Body of pancreas (tissue), 4 donors: ENCODE measurements around the gene MACROH2A2. TPM values are rescaled to one million over a fixed set of nuclear protein-coding genes. Genes with fewer than 3 reads are reported as not detected.
A peak's percentile ranks its signal among the peaks of the same experiment; 100 is the strongest.

ENCODE experiments used
- ATAC-seq: fragments of 150-250 bp; one replicate; pipeline ENCODE4 v1.9.1; 2016
- DNase-seq, 4 donors: peaks; one replicate each; pipeline ENCODE4 v3.0.0-alpha.2; 2019
- H3K27ac ChIP-seq, 4 donors: fragments of 200-600 bp; sonication (generic); 1 replicate in 3 of 4; 2 replicates in 1 of 4; pipeline versions ENCODE4 v1.5.1 to v1.6.1; 2016 to 2019; ENCODE audit warnings: mild to moderate bottlenecking in 1 of 4, mixed read lengths in 1 of 4, moderate library complexity in 1 of 4
- H3K27me3 ChIP-seq, 2 donors: fragments of 200-600 bp; sonication (generic); one replicate each; pipeline ENCODE4 v1.6.0; 2016; ENCODE audit warnings: mild to moderate bottlenecking in 1 of 2
- H3K36me3 ChIP-seq, 2 donors: fragments of 200-600 bp; sonication (generic); replicated peaks in 1 of 2; 2 replicates each; pipeline ENCODE4 v1.5.1; 2016; ENCODE audit warnings: low read depth in 2 of 2; ENCODE audit not compliant: insufficient read depth in 1 of 2
- H3K4me1 ChIP-seq: fragments of 200-600 bp; sonication (generic); one replicate; pipeline ENCODE4 v1.6.0; 2016
- H3K4me3 ChIP-seq, 2 donors: fragments of 200-600 bp; sonication (generic); 1 replicate in 1 of 2; 2 replicates in 1 of 2; pipeline ENCODE4 v1.5.1; 2016 to 2019
- H3K9me3 ChIP-seq, 3 donors: fragments of 200-600 bp; sonication (generic); 1 replicate in 2 of 3; 2 replicates in 1 of 3; pipeline ENCODE4 v1.5.1; 2016
- CTCF ChIP-seq, 7 experiments: fragments of 450-650 bp in 4 of 7; fragments of 200-600 bp in 3 of 7; sonication (generic) in 3 of 7; IDR thresholded peaks; one replicate each; pipeline ENCODE4 v1.5.1; 2016 to 2019; ENCODE audit warnings: antibody characterized with exemption in 7 of 7
- POLR2A ChIP-seq, 3 donors: fragments of 450-650 bp; IDR thresholded peaks; one replicate each; pipeline ENCODE4 v1.6.1; 2016; ENCODE audit warnings: antibody characterized with exemption in 3 of 3, mild to moderate bottlenecking in 2 of 3
- WGBS, 2 donors: methylation state at CpG; one replicate each; pipeline ENCODE4 v1.1.5; 2017; 5-methylcytosine and 5-hydroxymethylcytosine counted together
- intact Hi-C: fragments of 100-400 bp; cut with DNase I; formaldehyde crosslinking; loops from one replicate; pipeline ENCODE4 v1.15.1; 2023
- total RNA-seq, 2 donors: library from RNA; depleted of rRNA; stranded (reverse); fragments of >200 nt; gene quantifications; one replicate each; pipeline ENCODE4 v1.1.0, GENCODE V29; 2016

MACROH2A2 gene
- total RNA-seq, 2 donors from 2014 or later = 0.99 to 10.6 TPM

GRCh38 chr10:70135046-70135445, 82.4 kb downstream of the MACROH2A2 start:
- intact Hi-C loops = no loop called here
- ATAC-seq (no peak), DNase-seq (no peak)
- H3K9me3 ChIP-seq = no peaks in the 10 kb centered on the region
- peak overlapping the region in 1 of 4 donors; percentile 4 for H3K27ac ChIP-seq
- H3K36me3 ChIP-seq = no peaks in the 10 kb centered on the region
- H3K4me3 ChIP-seq = no peak overlapping the region
- 53 to 59% methylated on average over 3 of the region's 3 CpGs for WGBS, 2 donors
- no peaks in the 10 kb centered on the region for H3K27me3 ChIP-seq
- H3K4me1 ChIP-seq = peaks cover 17% of the 10 kb centered on the region
- no peak for TF ChIP-seq CTCF (IDR thresholded peaks at IDR 0.05)
- no peak for TF ChIP-seq POLR2A (IDR thresholded peaks at IDR 0.05)

GRCh38 chr10:70135684-70136083, 83.0 kb downstream of the MACROH2A2 start:
- Histone ChIP-seq H3K9me3 (no peaks in the 10 kb centered on the region), H3K27ac (peak overlapping the region in 1 of 4 donors; percentile 4), H3K27me3 (no peaks in the 10 kb centered on the region), H3K4me3 (no peak overlapping the region), H3K4me1 (peaks cover 17% of the 10 kb centered on the region), H3K36me3 (no peaks in the 10 kb centered on the region)
- intact Hi-C loops = no loop called here
- 54 to 61% methylated on average over 7 of the region's 7 CpGs for WGBS, 2 donors
- ATAC-seq (no peak), DNase-seq (peak in 3 of 4 donors; percentile 52 to 79 (median 53))
- no peak for TF ChIP-seq CTCF (IDR thresholded peaks at IDR 0.05)
- no peak for TF ChIP-seq POLR2A (IDR thresholded peaks at IDR 0.05)

GRCh38 chr10:70137135-70137534, 84.5 kb downstream of the MACROH2A2 start:
- DNase-seq (no peak), ATAC-seq (no peak)
- no peak overlapping the region for H3K27ac ChIP-seq
- no peaks in the 10 kb centered on the region for H3K36me3 ChIP-seq
- WGBS, 2 donors = 88 to 89% methylated on average over 9 of the region's 9 CpGs
- peaks cover 10% of the 10 kb centered on the region for H3K4me1 ChIP-seq
- TF ChIP-seq POLR2A (IDR thresholded peaks at IDR 0.05) (no peak), CTCF (IDR thresholded peaks at IDR 0.05) (no peak)
- H3K4me3 ChIP-seq = no peak overlapping the region
- H3K27me3 ChIP-seq = no peaks in the 10 kb centered on the region
- no peaks in the 10 kb centered on the region for H3K9me3 ChIP-seq
- intact Hi-C loops = no loop called here

- intact Hi-C loops = no loop called here
- DNase-seq (no peak), ATAC-seq (no peak)
- WGBS, 2 donors = 91% methylated on average over 14 of the region's 14 CpGs
- H3K27me3 ChIP-seq = no peaks in the 10 kb centered on the region
- H3K4me1 ChIP-seq = peaks cover 2% of the 10 kb centered on the region
- no peak overlapping the region for H3K27ac ChIP-seq
- H3K36me3 ChIP-seq = no peaks in the 10 kb centered on the region
- no peaks in the 10 kb centered on the region for H3K9me3 ChIP-seq
- H3K4me3 ChIP-seq = no peak overlapping the region
- TF ChIP-seq CTCF (IDR thresholded peaks at IDR 0.05) = no peak
- no peak for TF ChIP-seq POLR2A (IDR thresholded peaks at IDR 0.05)
These were observed 85.6 kb downstream of the MACROH2A2 start for GRCh38 chr10:70137927-70138883.
